ENCODE results near the gene GSTM2. TPM values are rescaled to one million over a fixed set of nuclear protein-coding genes. Genes with fewer than 3 reads are reported as not detected.

GSTM2 gene
- total and polyA plus RNA-seq, 2 donors (not counting 3 experiments of a cell fraction or from before 2014, with no cell fraction given): 21.5 to 23.6 TPM

GRCh38 chr1:109661391-109661790 lies 6.5 kb upstream of the GSTM2 start:
- H3K27me3 ChIP-seq (ENCODE audit: control insufficient read depth in 2 of 2, insufficient read depth in 2 of 2, low read length in 2 of 2): no peaks in the 10 kb centered on the region
- no peaks in the 10 kb centered on the region for H3K9me1 ChIP-seq (replicated peaks; ENCODE audit: control insufficient read depth, extremely low read depth, insufficient read depth, low read length)
- peaks cover 4% of the 10 kb centered on the region for H3K4me1 ChIP-seq (ENCODE audit: control insufficient read depth, extremely low read depth, insufficient read depth, low read length)
- FAIRE-seq (no peak), DNase-seq (ENCODE audit: low read depth, low spot score) (no peak)
- POLR2A ChIA-PET: no interaction called here
- H2AFZ ChIP-seq (ENCODE audit: low read depth, low read length): no peak overlapping the region
- BruUV-seq (replicated peaks): no TSS peak
- CTCF ChIA-PET: interaction anchor here (1.7 to 2.1 kb wide), 3 partner anchors 12 to 115 kb away, joined by 6 to 9 read pairs (median 7); no protein-coding TSS in a partner anchor
- no peak overlapping the region for H3K4me2 ChIP-seq (ENCODE audit: insufficient read depth, low read length)
- no peaks in the 10 kb centered on the region for H4K20me1 ChIP-seq (replicated peaks; ENCODE audit: control insufficient read depth, extremely low read depth, insufficient read depth, low read length)
- no peaks in the 10 kb centered on the region for H3K79me2 ChIP-seq (ENCODE audit: control insufficient read depth, insufficient read depth, low read length)
- TF ChIP-seq POLR2A (IDR thresholded peaks at IDR 0.05; ENCODE audit: low read depth, low read length) (no peak), POLR2AphosphoS5 (IDR thresholded peaks at IDR 0.05; ENCODE audit: insufficient read depth, low read depth, low read length) (no peak)
- no peak overlapping the region for H3K4me3 ChIP-seq (replicated peaks in 1 of 3; ENCODE audit: insufficient read depth in 1 of 3, low read depth in 1 of 3, low read length in 3 of 3)
- no peaks in the 10 kb centered on the region for H3K36me3 ChIP-seq (ENCODE audit: control insufficient read depth in 2 of 2, extremely low read depth in 1 of 2, insufficient read depth in 2 of 2, low read length in 2 of 2)
- intact Hi-C loops (cut with micrococcal nuclease): no loop called here
- H3K27ac ChIP-seq (ENCODE audit: insufficient read depth, low read depth, low read length): no peak overlapping the region
- no peaks in the 10 kb centered on the region for H3K9me3 ChIP-seq (replicated peaks; ENCODE audit: control insufficient read depth, insufficient read depth, low read length)
- dilution Hi-C loops (cut with MboI; ENCODE audit: extremely low pct_ligation_motif_present, low sequenced_read_pairs): no loop called here
- H3K9ac ChIP-seq (replicated peaks; ENCODE audit: extremely low read depth, insufficient read depth, low read length): no peak overlapping the region

DNA sequence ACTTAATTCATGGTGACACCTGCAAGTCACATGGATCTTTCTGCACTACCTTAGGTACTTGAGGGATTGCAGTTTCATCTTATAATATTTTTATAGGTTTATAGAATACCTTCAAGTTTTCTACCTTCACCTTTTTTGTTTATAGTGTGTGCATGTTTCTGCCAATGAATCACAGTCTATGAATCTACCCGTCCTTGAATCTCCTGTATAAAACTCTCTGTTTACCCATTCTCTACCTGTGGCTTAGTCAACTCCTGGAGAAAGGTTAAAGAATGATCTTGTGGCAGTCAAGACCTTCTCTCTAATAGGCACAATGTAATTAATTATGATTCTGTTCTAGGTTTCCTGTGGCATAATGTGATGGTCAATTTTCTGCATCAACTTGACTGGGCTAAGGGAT lies 3.2 kb upstream of the GSTM2 start:
- FAIRE-seq: no peak
- no peak overlapping the region for H3K27ac ChIP-seq (ENCODE audit: insufficient read depth, low read depth, low read length)
- no peak for DNase-seq (ENCODE audit: low read depth, low spot score)
- intact Hi-C loops (cut with micrococcal nuclease): loop anchor here (5.0 kb wide), 1 partner anchor 98 kb away; the partner anchor contains the start of gene EPS8L3
- dilution Hi-C loops (cut with MboI; ENCODE audit: extremely low pct_ligation_motif_present, low sequenced_read_pairs): no loop called here
- BruUV-seq (replicated peaks): no TSS peak
- no peaks in the 10 kb centered on the region for H3K36me3 ChIP-seq (ENCODE audit: control insufficient read depth in 2 of 2, extremely low read depth in 1 of 2, insufficient read depth in 2 of 2, low read length in 2 of 2)
- no peaks in the 10 kb centered on the region for H3K9me1 ChIP-seq (replicated peaks; ENCODE audit: control insufficient read depth, extremely low read depth, insufficient read depth, low read length)
- no peak for TF ChIP-seq POLR2A (IDR thresholded peaks at IDR 0.05; ENCODE audit: low read depth, low read length)
- TF ChIP-seq POLR2AphosphoS5 (IDR thresholded peaks at IDR 0.05; ENCODE audit: insufficient read depth, low read depth, low read length): no peak
- TF ChIP-seq, protein P1, sequence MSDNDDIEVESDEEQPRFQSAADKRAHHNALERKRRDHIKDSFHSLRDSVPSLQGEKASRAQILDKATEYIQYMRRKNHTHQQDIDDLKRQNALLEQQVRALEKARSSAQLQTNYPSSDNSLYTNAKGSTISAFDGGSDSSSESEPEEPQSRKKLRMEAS (IDR thresholded peaks at IDR 0.05; ENCODE audit: insufficient read depth, insufficient read length): no peak
- no peak for TF ChIP-seq MYC (IDR thresholded peaks at IDR 0.05; ENCODE audit: low read depth, low read length)
- no peak for TF ChIP-seq JUN (IDR thresholded peaks at IDR 0.05; ENCODE audit: borderline replicate concordance, insufficient read depth, insufficient read length, low read depth)
- TF ChIP-seq CTCF (IDR thresholded peaks at IDR 0.05; ENCODE audit: extremely low read depth in 1 of 2, insufficient read depth in 1 of 2, low read depth in 1 of 2, low read length in 2 of 2): no peak
- TF ChIP-seq GATA2 (IDR thresholded peaks at IDR 0.05; ENCODE audit: insufficient read depth, insufficient read length, low read depth, low read length): no peak
- TF ChIP-seq EZH2 (IDR thresholded peaks at IDR 0.05; ENCODE audit: borderline replicate concordance, low read depth, low read length, severe bottlenecking): no peak
- TF ChIP-seq FOS (IDR thresholded peaks at IDR 0.05; ENCODE audit: borderline replicate concordance, insufficient read depth, low read length): no peak
- H3K79me2 ChIP-seq (ENCODE audit: control insufficient read depth, insufficient read depth, low read length): no peaks in the 10 kb centered on the region
- POLR2A ChIA-PET: no interaction called here
- CTCF ChIA-PET: interaction anchor here (1.0 kb wide), 1 partner anchor 23 kb away, joined by 3 read pairs; the partner anchor contains the start of gene GSTM1
- H4K20me1 ChIP-seq (replicated peaks; ENCODE audit: control insufficient read depth, extremely low read depth, insufficient read depth, low read length): no peaks in the 10 kb centered on the region
- H3K27me3 ChIP-seq (ENCODE audit: control insufficient read depth in 2 of 2, insufficient read depth in 2 of 2, low read length in 2 of 2): no peaks in the 10 kb centered on the region
- H3K4me1 ChIP-seq (ENCODE audit: control insufficient read depth, extremely low read depth, insufficient read depth, low read length): peaks cover 5% of the 10 kb centered on the region
- H3K4me2 ChIP-seq (ENCODE audit: insufficient read depth, low read length): no peak overlapping the region
- H3K4me3 ChIP-seq (replicated peaks in 1 of 3; ENCODE audit: insufficient read depth in 1 of 3, low read depth in 1 of 3, low read length in 3 of 3): no peak overlapping the region
- no peak overlapping the region for H2AFZ ChIP-seq (ENCODE audit: low read depth, low read length)
- no peak overlapping the region for H3K9ac ChIP-seq (replicated peaks; ENCODE audit: extremely low read depth, insufficient read depth, low read length)
- H3K9me3 ChIP-seq (replicated peaks; ENCODE audit: control insufficient read depth, insufficient read depth, low read length): no peaks in the 10 kb centered on the region
